Measurements from ENCODE around the gene CDKL1.

Gene CDKL1

DNA sequence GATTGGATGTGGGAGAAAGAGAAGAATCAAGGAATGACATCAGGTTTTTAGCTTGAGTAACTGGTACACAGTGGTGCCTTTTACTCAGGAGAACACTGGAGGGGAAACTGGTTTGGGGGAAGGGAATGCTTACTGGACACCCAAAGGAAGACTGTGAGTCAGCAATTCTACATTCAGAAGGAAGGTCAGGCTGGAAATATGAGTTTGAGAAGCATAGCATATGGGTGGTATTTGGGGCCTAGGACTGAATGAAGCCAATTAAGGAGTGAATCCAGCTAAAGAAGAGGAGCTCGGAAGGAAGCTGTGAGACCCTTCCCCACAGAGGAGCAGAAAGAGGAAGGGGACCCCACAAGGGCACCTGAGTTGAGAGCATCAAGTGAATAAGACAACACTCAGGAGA lies 49.2 kb downstream of the CDKL1 start:
- no peaks in the 10 kb centered on the region for H3K27me3 ChIP-seq (ENCODE audit: control insufficient read depth, insufficient read depth, low read length)
- H3K4me3 ChIP-seq (ENCODE audit: low read length) = no peak overlapping the region
- peak overlapping the region; percentile 39 for H3K27ac ChIP-seq (ENCODE audit: low read depth, low read length)
- H3K9ac ChIP-seq (ENCODE audit: low read length) = no peak overlapping the region
- H3K4me1 ChIP-seq (ENCODE audit: control insufficient read depth, insufficient read depth, low read length) = peaks cover 29% of the 10 kb centered on the region
- no peaks in the 10 kb centered on the region for H3K36me3 ChIP-seq (ENCODE audit: control insufficient read depth, insufficient read depth, low read length)

DNA sequence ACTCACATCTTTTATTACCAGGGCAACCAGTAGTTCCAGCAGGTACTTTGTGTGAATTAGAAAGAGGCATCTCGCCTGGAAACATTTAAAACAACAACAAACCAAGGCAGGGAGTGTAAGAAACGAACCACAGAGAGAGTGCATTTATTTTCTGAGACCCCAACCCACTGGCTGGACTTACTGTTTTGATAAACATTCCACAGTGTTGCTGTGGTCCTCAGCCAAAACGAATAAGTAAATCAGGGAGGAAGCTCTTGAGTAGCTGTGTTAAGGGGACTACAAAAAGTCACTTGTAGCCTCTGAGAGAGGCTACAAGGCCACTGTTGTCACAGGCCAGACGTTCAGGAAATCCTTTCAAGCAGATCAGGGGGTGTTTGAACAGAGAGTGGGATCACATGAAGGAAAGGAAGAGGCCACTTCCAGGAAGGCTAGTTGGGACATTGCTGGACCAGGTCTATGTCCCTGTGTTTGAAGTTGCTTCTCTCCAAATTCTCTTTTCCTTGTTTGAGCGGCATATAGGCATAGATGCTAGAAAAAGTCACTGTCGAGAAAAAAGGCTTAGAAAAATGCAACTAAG lies 50.7 kb downstream of the CDKL1 start:
- Histone ChIP-seq H3K27me3 (ENCODE audit: control insufficient read depth, insufficient read depth, low read length) (no peaks in the 10 kb centered on the region), H3K36me3 (ENCODE audit: control insufficient read depth, insufficient read depth, low read length) (no peaks in the 10 kb centered on the region), H3K9ac (ENCODE audit: low read length) (no peak overlapping the region), H3K4me3 (ENCODE audit: low read length) (no peak overlapping the region), H3K4me1 (ENCODE audit: control insufficient read depth, insufficient read depth, low read length) (peaks cover 33% of the 10 kb centered on the region), H3K27ac (ENCODE audit: low read depth, low read length) (peak overlapping the region; percentile 15)

DNA sequence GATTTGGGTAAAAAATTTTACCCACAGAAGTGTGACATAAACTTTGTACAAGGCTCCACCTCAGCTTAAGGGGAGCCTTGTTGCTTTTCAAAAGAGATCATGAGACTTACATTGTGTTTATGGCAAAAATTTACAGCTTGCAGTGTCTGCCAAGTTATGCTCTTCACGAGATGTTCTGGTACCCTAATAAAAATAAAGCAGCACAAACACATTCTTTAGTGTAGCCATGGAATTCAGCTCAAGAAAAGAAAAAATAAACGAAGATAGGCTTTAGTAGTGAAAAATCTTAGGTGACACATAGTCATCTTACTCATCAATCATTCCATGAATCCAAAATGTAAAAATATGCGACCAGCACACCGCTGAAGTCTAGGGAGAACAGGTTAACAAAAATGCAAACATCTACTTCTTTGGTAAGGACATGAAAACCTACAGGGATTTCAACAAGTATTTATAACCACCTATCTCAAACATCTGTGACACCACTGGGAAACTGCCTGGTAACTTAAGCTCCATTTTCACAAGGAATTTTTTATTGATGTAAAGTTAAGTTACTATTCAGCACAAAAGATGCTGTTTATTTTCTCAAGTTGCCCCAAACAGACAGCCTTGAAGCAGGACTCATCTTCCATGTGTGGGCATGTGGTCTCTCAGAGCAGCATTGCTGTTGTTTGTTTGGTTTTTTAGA lies 51.7 kb downstream of the CDKL1 start:
- H3K36me3 ChIP-seq (ENCODE audit: control insufficient read depth, insufficient read depth, low read length) = no peaks in the 10 kb centered on the region
- H3K27ac ChIP-seq (ENCODE audit: low read depth, low read length) = peak overlapping the region; percentile 70
- peaks cover 33% of the 10 kb centered on the region for H3K4me1 ChIP-seq (ENCODE audit: control insufficient read depth, insufficient read depth, low read length)

DNA sequence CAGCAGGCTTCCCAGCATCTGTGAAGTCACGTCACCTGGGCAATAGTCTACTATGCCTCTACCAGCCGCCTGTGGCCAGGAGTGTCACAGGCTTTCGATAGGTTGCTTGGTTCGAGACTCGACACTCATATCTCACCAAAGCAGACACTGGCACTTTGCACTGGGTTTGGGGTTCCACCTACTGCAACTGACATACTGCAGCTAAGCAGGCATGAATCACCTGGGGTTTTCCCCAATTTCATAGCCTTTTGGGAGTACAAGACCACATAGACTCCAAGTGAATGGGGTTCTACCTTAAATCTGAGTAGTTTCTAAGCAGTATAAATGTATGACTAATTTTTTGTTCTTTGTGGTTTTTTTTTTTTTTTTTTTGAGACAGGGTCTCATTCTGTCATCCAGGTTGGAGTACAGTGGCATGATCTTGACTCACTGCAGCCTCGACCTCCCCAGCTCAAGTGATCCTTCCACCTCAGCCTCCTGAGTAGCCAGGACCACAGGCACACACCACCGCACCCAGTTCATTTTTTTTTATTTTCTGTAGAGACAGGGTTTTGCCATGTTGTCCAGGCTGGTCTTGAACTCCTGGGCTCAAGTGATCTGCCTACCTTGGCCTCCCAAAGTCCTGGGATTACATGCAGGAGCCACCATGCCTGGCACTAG lies 52.4 kb downstream of the CDKL1 start:
- Histone ChIP-seq H3K36me3 (ENCODE audit: control insufficient read depth, insufficient read depth, low read length) (no peaks in the 10 kb centered on the region), H3K27me3 (ENCODE audit: control insufficient read depth, insufficient read depth, low read length) (no peaks in the 10 kb centered on the region), H3K4me1 (ENCODE audit: control insufficient read depth, insufficient read depth, low read length) (peaks cover 33% of the 10 kb centered on the region), H3K4me3 (ENCODE audit: low read length) (peak overlapping the region; percentile 6), H3K9ac (ENCODE audit: low read length) (no peak overlapping the region), H3K27ac (ENCODE audit: low read depth, low read length) (peak overlapping the region; percentile 70)

More for the DNA sequence above, 51.7 kb downstream of the CDKL1 start:
- Histone ChIP-seq H3K9ac (ENCODE audit: low read length) (no peak overlapping the region), H3K27me3 (ENCODE audit: control insufficient read depth, insufficient read depth, low read length) (no peaks in the 10 kb centered on the region), H3K4me3 (ENCODE audit: low read length) (no peak overlapping the region)

DNA sequence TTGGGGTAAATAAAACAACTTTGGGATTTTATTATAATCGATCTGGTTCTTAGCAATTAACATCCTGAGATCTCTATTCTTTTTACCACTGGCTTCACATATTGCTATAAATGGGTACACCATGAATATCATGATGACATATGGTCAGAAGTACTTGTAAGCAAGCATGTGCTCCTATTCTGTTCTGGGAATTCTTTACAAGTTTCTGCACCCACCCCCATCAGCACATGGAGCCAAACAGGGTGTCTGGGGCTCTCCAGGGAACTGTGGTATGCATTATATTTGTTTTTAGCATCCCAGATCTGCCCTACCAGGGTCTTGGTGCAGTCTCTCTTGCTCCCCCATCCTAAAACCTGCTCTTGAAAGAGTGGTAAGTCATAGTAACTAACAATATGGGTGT lies 53.2 kb downstream of the CDKL1 start:
- Histone ChIP-seq H3K4me1 (ENCODE audit: control insufficient read depth, insufficient read depth, low read length) (peaks cover 33% of the 10 kb centered on the region), H3K4me3 (ENCODE audit: low read length) (peak overlapping the region; percentile 11), H3K27me3 (ENCODE audit: control insufficient read depth, insufficient read depth, low read length) (no peaks in the 10 kb centered on the region), H3K9ac (ENCODE audit: low read length) (no peak overlapping the region), H3K36me3 (ENCODE audit: control insufficient read depth, insufficient read depth, low read length) (no peaks in the 10 kb centered on the region), H3K27ac (ENCODE audit: low read depth, low read length) (peak overlapping the region; percentile 70)

DNA sequence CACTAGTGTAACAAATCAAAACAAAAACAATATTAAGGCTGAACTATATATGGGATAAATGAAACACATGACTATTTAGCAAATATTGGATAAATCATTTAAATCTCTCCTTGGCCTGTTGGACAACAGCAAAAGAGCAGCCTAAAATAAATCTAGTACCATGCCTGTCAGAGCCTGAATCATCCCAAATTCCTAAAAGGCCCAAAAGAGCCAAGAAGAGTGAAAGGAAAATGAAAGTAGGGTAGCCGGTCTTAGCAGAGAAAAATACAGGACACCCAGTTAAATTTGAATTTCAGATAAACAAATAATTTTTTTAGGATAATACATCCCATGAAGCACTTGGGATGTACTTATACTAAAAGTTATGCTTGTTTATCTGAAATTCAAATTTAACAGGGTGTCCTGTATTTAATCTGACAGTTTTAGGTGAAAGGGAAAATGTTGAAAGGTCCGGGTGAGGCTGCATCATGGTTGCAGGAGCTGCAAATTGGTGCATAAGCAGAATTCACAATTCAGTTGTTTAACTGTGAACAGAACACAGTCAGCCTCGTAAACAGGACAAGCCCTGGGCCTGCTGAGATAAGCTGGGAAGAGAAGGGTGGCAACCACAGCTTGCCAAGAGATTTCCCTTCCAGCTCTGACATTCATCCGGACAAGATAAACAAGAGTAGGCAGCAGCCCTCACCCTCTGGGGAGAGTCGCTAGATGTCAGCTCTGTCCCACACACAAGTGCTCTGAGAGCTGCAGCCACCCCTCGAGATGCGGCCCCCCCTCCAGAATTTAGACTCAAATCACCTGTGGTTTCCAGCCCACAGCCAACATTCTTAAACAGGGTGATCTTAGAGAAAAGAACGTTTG lies 54.2 kb downstream of the CDKL1 start:
- H3K4me1 ChIP-seq (ENCODE audit: control insufficient read depth, insufficient read depth, low read length) = peaks cover 32% of the 10 kb centered on the region
- H3K27me3 ChIP-seq (ENCODE audit: control insufficient read depth, insufficient read depth, low read length) = no peaks in the 10 kb centered on the region
- H3K27ac ChIP-seq (ENCODE audit: low read depth, low read length) = peak overlapping the region; percentile 72
- H3K4me3 ChIP-seq (ENCODE audit: low read length) = peak overlapping the region; percentile 17
- no peak overlapping the region for H3K9ac ChIP-seq (ENCODE audit: low read length)
- H3K36me3 ChIP-seq (ENCODE audit: control insufficient read depth, insufficient read depth, low read length) = no peaks in the 10 kb centered on the region

DNA sequence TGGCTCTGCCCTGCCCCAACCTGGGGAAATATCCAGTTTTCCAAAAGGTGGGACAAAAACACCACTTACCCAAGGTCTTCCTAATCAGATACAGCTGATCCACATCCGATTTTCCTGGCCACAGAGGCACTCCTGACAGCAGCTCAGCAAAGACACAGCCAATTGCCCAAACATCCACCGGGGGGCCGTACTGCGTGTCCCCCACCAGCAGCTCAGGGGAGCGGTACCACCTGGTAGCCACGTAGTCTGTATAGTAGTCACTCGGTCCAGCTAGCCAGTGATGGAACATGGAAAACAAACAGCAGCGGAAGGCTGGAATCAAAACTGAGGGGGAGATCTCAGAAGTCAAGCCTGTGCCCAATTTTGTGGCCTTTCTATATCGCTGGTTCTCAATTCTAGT lies 55.7 kb downstream of the CDKL1 start:
- Histone ChIP-seq H3K9ac (ENCODE audit: low read length) (no peak overlapping the region), H3K36me3 (ENCODE audit: control insufficient read depth, insufficient read depth, low read length) (no peaks in the 10 kb centered on the region), H3K27ac (ENCODE audit: low read depth, low read length) (no peak overlapping the region), H3K27me3 (ENCODE audit: control insufficient read depth, insufficient read depth, low read length) (no peaks in the 10 kb centered on the region), H3K4me1 (ENCODE audit: control insufficient read depth, insufficient read depth, low read length) (peaks cover 36% of the 10 kb centered on the region), H3K4me3 (ENCODE audit: low read length) (no peak overlapping the region)

DNA sequence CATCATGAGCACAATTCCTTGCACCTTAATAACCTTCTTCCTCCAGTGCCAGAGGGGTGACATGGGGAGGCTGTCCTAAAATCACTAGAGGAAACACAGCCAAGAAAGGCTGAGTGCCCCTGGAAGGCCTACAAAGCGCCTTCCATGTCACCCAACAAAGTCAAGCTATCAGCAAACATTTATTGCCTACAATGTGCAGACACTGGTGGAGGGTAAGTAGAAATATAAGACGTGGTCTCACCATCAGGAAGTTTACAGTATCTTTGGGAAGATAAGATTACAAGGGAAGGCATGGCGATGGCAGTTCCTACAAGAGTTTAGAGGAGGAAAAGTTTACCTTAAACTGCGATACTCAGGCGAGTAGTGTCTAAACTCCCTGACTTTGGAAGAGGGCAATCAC lies 56.6 kb downstream of the CDKL1 start:
- Histone ChIP-seq H3K4me1 (ENCODE audit: control insufficient read depth, insufficient read depth, low read length) (peaks cover 40% of the 10 kb centered on the region), H3K27me3 (ENCODE audit: control insufficient read depth, insufficient read depth, low read length) (no peaks in the 10 kb centered on the region), H3K4me3 (ENCODE audit: low read length) (no peak overlapping the region), H3K9ac (ENCODE audit: low read length) (no peak overlapping the region), H3K36me3 (ENCODE audit: control insufficient read depth, insufficient read depth, low read length) (no peaks in the 10 kb centered on the region), H3K27ac (ENCODE audit: low read depth, low read length) (no peak overlapping the region)

DNA sequence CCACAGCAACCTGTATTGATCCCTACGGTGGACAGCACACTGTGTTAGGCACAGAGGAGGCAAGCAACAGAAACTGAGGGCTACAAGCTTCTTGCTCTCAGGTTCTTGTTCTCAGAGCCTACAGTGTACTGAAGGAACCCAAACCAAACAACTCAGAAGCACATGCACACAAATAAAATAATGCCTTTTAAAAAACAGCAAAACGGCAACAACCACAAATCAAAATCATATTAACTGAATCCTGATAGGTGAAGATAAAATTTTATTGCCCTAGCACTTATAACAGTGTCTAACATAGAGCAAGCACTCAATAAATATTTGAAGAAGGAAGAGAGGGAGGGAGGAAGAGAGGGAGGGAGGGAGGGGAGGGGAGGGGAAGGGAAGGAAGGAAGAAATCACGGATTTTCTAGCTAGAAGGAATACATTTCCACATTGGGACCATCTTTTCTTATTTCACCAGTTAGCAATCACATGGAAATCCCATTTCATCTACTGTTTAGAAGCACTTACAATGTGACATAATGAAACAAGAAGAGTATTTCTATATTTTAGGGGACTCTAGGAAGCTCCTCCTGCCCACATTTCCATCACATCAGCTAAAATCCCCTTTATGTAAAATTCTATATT lies 57.4 kb downstream of the CDKL1 start:
- H3K27me3 ChIP-seq (ENCODE audit: control insufficient read depth, insufficient read depth, low read length) = no peaks in the 10 kb centered on the region
- peaks cover 36% of the 10 kb centered on the region for H3K4me1 ChIP-seq (ENCODE audit: control insufficient read depth, insufficient read depth, low read length)
- H3K27ac ChIP-seq (ENCODE audit: low read depth, low read length) = no peak overlapping the region
- no peak overlapping the region for H3K4me3 ChIP-seq (ENCODE audit: low read length)
- H3K36me3 ChIP-seq (ENCODE audit: control insufficient read depth, insufficient read depth, low read length) = no peaks in the 10 kb centered on the region
- no peak overlapping the region for H3K9ac ChIP-seq (ENCODE audit: low read length)

DNA sequence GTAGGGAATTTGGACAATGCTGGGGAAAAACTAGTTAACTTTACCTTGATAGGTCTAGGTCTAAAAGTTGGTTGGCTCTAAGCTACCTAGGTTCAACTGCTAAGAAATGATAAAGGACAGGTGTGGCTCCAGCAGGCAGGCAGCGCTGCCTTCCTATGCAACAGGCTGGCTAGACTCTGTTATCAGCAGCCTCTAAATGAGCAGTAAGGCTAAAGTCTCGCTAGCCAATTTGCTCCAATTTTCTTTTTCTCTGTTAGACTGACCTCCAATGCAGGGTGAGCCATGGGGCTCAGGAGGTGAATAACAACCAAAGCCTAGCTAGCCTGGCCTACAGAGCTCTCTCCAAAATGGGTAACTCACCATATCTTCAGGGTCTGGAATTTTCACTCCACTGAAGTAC lies 58.1 kb downstream of the CDKL1 start:
- H3K36me3 ChIP-seq (ENCODE audit: control insufficient read depth, insufficient read depth, low read length) = no peaks in the 10 kb centered on the region
- no peak overlapping the region for H3K9ac ChIP-seq (ENCODE audit: low read length)
- no peaks in the 10 kb centered on the region for H3K27me3 ChIP-seq (ENCODE audit: control insufficient read depth, insufficient read depth, low read length)
- peaks cover 29% of the 10 kb centered on the region for H3K4me1 ChIP-seq (ENCODE audit: control insufficient read depth, insufficient read depth, low read length)
- no peak overlapping the region for H3K4me3 ChIP-seq (ENCODE audit: low read length)
- no peak overlapping the region for H3K27ac ChIP-seq (ENCODE audit: low read depth, low read length)

DNA sequence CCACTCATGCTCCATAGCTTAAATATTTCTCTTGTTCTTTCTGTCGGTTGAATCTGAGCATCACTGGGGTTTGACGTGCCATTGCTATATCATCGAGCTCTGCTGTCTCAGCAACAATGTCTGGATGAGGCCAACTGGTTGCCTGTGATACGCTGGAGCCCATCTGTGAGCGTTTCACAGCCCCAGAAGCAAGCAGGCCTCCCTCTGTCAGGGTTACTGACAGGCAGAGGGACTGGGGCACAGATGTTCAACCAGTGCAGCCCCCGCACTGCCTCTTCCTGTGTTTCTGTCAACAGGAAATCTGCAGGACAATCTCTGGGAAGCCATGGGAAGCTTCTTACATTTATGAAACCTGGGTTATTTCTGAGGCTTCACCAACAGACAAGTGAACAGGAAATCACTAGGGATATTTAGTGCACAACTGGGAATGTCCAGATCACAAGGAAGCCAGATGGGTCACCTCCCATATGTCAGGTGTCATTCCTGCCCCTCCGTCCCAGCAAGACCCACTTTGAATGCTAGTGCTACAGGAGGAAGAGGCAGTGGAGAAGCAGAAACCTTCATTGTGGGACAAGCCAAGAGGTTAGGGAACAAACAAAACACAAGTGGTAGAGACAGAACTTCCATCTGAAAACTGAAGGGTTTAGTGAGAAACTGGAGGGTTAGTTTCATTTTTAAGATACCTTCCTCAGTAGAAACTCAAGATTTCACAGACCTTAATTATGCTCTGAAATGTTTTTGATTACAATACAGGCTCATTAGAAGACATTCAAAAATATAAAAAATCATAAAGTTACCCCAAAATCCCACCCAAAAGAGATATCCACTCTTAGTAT lies 60.5 kb downstream of the CDKL1 start:
- Histone ChIP-seq H3K4me3 (ENCODE audit: low read length) (no peak overlapping the region), H3K4me1 (ENCODE audit: control insufficient read depth, insufficient read depth, low read length) (peaks cover 13% of the 10 kb centered on the region), H3K36me3 (ENCODE audit: control insufficient read depth, insufficient read depth, low read length) (peaks cover 2% of the 10 kb centered on the region), H3K9ac (ENCODE audit: low read length) (no peak overlapping the region), H3K27me3 (ENCODE audit: control insufficient read depth, insufficient read depth, low read length) (no peaks in the 10 kb centered on the region), H3K27ac (ENCODE audit: low read depth, low read length) (peak overlapping the region; percentile 62)

Measured in rectal smooth muscle tissue (tissue), 1 donor.